CD4-positive, alpha-beta T cell treated with Interferon alpha-2 for 1 hour (primary cell): ENCODE data around the gene GSTA3.
"Not testable (repeated sequence)": the region's sequence is repeated elsewhere in the genome, so short reads cannot be mapped to it uniquely, and the experiment has no call there.

Experiments
- DNase-seq, 2 donors: peaks; one replicate each; pipeline ENCODE4 v3.0.0-alpha.2; 2020 to 2022

Gene GSTA3

DNA sequence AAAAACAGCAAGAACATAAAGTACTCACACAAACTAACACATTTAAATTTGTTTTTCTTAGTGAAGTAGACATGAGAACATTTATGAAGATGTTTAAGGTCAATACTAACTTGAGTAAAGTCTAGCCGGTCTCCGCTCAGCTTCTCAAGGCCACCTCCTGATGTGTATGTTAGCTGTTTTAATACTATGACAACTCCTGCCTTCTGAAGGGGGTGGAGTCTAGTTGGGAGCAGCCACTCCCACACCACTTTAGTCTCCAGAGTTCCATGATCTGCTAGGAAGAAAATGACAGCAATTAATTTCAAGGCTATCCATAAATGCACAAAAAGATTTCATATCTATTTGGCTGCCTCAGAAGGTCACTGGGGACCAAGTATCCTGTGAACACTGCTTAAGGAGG lies at the start of gene GSTA3:
TSS of gene GSTA3 (minus strand) at position 168 of the 400 bp plus-strand sequence. CDS start 3,864 bp downstream, outside the sequence.
- no peak for DNase-seq

DNA sequence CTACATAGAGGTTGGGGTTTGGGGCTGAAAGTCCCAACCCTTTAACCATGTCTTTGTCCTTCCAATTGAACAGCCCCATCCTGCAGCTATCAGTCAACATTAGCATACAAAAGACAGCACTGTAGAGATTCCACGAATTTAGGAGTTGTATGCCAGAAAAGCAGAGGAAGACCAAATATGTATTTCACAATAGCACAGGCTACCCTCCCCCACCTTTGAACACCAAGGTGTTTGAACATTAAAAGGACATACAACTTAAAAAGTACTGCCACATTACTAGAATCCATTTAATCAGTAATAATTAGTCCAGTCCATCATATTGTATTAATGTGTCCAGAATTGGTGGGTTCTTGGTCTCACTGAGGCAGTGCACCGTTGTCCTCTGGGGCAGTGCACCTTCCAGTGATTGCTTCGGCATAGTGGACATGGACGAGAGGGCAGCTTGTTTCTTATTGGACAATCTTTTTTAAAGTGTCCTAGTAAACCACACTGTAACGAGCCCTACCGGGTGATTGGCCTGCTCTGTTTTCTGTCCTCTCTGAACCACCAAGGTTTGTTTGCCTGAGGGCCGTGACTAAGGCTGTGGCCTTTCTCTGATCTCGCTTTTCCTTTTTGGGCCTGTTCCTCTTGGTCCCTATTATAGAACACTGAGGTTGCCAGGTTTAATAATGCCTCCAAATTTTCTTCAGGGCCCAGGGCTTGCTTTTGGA lies 49.2 kb upstream of the GSTA3 start:
- DNase-seq, result no peak

DNA sequence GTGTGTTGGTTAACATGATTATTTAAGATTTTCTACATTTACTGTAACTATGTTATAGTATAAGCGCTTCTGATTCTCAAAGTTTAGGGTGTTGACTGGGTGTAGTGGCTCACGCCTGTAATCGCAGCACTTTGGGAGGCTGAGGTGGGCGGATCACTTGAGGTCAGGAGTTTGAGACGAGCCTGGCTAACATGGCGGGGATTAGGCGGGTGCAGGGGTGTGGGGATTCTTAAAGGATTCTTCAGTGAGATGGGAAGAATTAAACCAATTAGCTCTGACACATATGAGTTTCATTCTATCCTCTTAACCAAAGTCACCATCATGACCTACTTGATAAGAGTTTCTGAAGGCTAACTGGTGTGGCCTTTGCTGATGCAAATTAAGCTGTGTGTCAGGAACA lies 46.4 kb upstream of the GSTA3 start:
- DNase-seq, result no peak

DNA sequence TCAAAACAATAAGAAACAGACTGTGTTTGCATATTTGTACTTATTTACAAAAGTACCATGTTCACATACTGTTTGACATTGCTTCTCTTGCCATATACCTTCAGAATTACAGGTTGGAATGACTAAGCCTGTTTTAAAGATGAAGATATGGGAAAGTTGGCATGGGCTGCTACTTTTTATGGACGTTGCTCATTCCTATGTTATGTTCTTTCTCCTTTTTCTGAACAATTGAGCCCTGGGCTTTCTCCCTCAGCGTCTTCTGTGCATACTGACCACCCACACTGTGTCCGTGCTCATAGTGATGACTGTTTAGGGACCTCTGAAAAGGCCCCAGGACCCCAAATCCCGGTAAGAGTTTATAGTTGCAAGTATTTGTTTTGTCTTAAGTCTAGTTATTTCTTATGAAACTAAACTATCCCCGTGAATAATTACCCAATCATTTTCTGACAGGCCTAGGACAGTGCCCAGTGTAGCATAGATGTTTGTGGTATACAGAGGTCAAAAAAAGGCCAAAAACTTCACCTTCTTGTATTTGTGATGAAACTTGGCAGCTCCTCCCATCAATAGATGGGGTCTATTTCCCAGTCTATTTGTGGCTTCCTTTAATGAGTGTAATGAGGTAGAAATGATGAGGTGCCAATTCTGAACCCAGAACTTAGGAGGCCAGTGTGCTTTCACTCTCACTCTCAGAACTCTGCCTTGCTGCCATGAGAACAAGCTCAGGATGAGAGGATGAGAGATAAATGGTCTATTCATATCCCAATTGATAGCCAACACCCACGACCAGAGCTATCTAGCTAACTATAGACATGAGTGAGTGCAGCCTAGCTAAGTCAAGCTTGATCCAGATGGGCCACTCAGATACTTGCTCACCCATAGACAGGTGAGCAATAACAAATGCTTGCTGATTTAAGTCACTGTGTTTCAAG lies 44.7 kb upstream of the GSTA3 start:
- no peak for DNase-seq

DNA sequence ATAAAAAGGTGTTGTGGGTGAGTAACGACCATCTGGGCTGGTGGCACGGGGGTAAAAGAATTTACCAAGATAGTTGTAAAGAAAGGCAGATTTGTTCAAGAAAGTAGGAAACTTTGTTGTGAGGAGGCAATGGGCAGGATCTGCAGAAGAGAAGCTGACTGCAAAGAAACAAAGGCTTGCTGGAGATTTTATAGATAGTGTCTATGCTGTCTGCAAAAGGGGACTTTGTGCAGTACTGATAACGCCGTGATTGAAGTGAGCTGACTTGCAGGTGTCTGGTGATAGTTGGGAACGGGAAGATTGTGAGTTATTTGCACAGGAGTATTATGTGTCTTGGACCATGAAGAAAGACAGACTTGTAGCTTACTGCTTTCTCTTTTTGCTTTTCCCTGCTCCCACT lies 36.8 kb upstream of the GSTA3 start:
- no peak for DNase-seq

DNA sequence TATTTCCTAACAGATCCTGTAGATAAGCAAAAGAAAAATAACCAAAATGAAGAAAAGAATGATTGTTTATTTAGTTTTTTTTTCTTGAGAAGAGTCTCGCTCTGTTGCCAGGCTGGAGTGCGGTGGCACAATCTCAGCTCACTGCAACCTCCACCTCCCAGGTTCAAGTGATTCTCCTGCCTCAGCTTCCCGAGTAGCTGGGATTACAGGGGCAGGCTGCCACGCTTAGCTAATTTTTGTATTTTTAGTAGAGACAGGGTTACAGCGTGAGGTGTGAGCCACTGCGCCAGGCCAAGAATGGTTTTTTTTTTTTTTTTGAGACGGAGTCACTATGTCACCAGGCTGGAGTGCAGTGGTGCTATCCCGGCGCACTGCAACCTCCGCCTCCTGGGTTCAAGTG lies 33.3 kb upstream of the GSTA3 start:
- DNase-seq, result not testable (repeated sequence)

DNA sequence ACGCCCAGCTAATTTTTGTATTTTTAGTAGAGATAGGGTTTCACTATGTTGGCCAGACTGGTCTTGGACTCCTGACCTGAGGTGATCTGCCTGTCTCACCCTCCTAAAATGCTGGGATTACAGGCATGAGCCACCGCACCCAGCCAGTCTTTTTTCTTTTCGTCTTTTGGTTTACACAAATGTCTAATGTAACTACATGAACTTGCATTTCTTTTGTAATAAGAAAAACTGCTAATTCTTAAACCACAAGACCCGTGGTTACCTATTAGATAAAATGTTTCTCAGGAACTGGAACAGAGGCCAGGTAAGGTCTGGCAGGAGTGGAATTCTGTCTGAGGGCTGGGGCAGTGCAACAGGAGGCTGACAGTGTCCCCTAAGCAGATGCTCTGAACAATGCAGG lies 32.7 kb upstream of the GSTA3 start:
- no peak for DNase-seq

DNA sequence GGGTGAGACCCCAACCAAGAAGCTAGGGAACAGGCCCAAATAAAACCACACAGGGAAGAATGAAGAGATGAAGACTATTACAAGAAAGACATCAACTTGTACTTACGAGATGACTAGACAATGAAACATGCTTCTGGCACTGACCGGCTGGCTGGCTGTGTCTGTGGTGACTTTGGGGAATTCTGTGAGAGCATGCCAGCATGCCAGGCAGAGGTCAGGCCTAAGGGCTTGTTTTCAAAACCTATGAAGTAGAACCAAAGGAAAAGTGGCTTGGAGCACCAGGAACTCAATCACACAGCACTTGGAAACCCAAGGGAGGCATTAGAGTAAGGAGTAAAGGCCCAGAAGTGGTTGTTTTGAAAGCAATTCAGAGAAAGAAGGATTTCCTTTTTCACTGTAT lies 28.4 kb upstream of the GSTA3 start:
- no peak for DNase-seq

DNA sequence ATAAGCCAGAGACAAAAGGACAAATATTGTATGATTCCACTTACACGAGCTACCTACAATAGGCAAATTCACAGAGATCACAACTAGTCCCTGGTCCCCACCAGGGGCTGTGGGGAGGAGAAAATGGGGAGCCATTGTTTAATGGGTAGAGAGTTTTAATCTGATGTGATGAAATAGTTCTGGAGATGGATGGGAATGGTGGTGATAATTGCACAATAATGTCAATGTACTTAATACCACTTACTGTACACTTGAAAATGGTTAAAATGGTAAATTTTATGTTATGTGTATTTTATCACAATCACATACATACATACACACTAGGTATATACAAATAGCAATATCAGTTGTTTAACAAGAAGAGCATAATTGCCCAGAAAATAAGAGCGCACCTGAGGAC lies 24.3 kb upstream of the GSTA3 start:
- no peak for DNase-seq

DNA sequence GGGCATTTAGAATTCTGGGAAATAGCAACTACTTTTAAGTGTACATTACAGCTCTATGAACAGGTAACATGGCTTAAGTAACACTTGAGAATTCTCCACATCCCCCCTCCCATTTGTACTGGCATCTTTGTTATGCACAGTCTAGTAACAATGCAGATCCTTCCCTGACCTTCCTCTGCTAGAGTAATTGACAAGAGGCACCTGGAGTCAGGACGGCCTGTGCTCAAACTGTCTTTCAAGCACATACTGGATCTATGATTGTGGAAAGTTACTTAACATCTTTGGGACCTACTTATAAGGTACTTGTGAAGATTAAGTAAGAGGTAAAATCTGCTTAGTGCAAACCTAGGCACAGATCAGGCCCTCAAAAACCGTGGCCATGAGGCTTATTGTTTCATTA lies 21.9 kb upstream of the GSTA3 start:
- no peak for DNase-seq

DNA sequence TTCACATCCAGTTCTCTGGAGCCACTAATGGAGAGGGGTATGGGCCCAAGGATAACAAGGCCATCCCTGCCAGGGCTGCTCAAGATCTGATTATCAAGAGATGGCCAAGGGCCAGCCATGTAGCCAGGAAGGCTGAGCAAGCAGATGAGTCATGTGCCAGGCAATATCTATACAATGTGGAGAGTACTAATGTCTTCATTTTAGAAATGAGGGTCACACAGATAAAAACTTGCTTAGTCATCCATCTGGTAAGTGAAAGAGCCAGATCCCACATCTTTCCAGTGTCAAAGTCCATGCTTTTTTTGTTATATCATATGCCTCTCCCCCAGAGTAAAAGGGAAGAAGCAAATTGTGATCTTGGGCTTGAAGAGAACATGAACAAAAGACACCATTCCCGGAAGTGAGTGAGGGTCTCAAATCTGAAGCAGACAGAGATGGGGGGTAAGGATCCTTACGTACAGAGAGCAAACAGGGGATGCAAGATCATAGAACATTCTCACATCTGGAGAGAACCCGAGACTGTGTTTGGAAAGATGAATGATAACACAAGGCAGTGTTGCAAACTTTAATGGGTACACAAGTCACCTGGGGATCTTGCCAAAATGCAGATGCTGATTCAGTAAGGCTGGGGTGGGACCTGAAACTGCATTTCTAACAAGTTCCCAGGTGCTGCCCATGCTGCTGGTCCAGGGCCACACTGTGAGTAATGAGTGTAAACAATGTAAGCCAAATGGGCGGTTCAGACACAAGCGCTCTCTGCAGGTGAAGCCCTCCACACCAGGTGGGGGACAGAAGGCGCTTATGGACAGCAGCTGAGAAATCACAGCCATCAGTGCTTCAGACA lies 20.0 kb upstream of the GSTA3 start:
- DNase-seq, result no peak

DNA sequence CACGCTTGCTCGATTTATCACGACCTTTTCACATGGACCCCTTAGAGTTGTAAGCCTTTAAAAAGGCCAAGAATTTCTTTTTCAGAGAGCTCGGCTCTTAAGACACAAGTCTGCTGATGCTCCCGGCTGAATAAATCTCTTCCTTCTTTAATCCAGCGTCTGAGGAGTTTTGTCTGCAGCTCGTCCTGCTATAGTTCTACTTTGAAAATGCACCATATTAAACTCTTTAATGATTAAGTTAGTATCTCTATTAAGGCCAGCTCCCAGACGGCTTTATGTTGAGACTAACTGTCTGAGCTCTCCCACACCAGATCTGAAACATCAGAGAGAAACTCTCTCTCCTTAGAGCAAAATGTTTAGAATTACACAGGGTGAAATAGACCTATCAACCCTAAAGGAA lies 18.0 kb upstream of the GSTA3 start:
- no peak for DNase-seq

DNA sequence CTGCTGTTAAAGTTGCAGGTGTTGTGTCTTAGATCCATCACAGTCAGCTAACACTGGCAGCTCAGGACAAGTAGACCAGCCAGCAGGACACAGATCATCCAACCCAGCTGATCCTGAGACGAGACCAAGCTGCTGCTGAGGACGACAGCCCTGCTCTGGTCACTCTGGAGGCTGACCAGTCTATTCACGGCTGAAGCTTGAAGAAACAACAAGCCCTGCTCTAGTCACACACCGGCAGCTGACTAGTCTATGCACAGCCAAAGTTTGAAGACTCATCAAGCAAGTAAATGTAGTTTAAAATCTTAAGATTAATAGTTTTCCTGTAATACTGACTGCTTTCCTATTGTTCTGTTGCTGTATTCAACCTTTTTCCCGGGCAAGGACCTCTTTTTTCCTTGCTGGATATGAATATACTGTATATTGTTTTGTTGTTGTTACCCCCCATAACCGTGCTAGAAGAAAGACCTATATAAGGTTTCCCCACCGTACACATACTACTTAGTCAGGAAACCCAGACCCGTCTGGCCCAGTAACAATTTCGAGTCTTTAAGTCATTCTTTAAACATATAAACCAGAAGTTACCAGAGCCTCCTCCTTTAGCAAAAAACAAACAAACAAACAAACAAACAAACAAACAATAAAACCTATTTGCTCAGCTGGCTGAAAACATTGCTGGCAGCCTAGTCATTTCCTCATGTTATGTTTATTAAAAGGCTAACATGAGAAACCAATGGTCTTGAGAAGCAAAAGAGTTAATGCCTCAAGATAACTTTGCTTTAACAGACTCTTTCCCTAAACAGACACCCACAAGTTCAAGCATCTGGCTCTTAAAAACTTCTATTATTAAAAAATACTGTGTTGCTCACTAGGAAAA lies 16.7 kb upstream of the GSTA3 start:
- no peak for DNase-seq

DNA sequence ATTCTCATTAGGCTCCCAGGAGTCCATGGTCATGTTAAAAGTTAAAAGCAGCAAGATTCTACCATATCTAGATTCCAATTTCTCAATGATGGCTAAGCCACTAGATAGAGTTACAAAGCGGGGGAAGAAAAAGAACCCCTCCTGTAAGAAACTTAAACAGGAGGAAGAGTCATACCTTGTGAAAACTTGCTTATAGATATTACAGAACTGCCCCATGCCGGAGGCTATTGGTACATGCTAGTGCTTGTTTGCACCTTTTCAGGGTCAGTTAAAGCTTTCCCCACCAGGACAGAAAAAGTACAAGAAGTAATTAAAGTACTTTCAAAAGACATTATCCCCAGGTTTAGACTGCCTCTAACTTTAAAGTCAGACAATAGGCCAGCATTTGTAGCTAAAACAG lies 15.5 kb upstream of the GSTA3 start:
- DNase-seq, result no peak

DNA sequence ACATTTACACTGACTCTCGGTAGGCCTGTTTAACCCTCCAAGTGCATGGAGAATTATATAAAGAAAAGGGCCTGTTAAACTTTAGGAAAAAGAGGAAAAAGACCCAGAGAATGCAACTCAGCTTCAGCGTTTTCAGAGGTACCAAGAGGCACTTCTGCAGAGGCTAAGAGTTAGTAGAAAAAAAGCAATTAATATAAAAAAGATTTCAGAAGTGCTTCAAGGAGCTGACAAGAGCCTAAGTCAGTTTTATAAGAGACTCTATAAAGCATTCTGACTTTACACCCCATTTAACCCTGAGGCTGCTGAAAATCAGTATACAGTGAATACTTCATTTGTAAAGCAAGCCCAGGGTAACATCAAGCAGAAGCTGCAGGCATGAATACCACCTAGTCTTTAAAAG lies 14.2 kb upstream of the GSTA3 start:
- DNase-seq, result not testable (repeated sequence)

DNA sequence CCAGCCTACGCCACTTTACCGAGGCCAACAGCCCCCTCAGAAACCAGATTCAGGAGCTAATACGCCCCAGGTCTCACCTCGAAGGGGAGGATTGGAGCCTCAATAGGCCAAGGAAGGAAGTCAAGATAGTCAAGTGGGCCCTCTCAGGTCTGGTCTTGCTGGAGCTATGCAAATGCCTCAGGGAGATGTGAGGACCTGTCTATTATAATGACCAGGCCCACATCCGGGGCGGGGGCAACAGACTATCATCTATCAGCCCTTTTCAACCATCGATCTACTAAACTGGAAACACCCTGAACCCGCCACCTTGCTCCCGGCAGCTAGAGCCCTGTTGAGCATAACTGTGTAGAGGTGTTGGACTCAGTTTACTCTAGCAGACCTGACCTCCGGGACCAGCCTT lies 12.7 kb upstream of the GSTA3 start:
- no peak for DNase-seq

DNA sequence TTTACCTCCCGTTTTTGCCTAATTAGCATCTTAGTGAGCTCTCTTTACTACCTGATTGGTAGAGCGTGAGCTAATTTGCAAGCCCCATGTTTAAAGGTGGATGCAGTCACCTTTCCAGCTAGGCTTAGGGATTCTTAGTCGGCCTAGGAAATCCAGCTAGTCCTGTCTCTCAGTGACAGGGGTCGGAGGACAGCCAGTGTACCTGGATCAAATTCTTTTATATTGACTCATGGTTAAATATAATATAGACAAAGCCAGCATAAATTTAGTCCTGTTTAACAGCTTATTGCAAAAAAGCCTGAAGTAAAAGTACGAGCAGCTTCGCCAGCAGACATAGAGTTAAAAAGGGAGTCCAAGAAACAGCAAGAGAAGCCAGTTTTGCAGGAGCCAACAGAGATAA lies 12.2 kb upstream of the GSTA3 start:
- no peak for DNase-seq

DNA sequence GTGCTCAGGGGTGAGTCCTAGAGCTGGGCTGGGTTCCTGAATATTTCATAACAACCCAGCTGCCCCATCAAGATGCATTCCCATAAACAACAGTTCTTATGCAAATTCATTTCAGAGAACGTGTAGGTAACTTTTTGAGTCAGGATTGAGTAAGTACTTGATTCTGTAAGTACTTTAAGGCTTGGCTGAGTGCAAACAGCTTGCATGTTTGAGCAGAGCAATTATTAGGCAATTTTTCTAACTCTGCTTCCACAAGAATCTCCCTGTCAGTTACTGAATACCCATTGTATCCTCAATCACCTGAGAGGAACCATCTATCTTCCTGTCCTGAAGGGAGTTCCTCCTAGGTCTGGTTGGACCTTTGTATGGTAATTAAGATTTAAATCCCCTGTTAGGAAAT lies 10.0 kb upstream of the GSTA3 start:
- not testable (repeated sequence) for DNase-seq

DNA sequence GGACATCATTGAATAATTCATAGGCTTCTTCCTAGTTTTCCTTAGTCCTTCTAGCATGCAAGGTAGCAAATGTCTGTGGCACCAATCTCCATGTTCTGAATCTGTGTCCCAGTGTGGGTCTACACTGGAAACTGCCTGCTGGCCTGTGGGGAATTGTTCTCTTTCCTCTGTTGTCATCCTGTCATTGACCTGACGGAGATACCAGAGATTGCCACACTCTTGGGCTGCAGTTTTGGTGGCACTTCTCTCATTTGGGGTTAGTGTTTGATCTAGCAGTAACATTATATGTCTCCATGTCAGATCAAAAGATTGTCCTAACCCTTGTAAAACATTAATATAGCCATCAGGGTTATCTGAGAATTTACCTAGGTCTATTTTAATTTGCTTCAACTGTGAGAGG lies 9.3 kb upstream of the GSTA3 start:
- DNase-seq, result not testable (repeated sequence)

DNA sequence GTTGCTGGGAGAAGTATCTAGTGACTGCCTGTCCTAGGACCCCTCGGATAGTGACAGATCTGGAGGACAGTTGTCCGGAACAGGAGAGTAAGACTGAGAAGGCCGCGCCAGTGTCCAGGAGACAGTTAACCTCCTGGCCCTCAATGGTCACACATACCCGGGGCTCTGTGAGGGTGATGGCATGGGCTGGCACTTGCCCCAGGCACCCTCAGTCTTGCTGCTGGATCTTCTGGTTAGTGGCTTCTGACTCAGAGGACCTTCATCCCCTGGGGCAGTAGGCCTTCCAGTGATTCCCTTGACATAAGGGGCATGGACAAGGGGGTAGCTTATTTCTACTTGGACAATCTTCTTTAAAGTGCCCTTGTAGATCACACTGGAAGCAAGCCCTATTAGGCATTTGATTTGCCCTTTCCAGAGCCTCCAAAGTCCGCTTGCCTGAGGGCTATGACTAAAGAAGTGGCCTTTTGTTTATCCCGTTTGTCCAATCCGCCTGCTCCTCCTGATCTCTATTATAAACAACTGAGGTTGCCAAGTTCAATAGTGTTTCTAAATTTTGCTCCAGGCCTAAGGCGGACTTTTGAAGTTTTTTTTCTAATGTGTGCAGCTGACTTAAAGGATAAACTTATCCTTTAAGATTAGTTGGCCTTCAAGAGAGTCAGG lies 8.7 kb upstream of the GSTA3 start:
- not testable (repeated sequence) for DNase-seq

DNA sequence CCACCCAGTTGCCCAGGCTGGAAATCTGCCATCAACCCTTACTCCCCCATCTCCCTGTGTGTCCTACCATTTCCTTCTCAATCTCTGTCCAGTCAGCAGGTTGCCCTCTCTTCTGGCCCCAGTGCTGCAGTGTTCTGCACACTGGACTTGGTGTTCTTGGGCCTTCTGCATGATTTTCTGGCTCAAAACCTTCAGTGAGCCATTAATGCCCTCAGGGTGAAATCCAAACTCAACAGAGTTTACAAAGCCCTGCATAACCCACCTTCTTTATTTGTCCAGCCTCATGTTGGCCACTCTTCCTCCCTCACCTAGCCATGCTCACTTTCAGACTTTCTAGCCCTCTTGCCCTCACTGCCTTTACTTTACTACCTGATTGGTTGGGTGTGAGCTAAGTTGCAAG lies 5.0 kb upstream of the GSTA3 start:
- DNase-seq, result no peak

DNA sequence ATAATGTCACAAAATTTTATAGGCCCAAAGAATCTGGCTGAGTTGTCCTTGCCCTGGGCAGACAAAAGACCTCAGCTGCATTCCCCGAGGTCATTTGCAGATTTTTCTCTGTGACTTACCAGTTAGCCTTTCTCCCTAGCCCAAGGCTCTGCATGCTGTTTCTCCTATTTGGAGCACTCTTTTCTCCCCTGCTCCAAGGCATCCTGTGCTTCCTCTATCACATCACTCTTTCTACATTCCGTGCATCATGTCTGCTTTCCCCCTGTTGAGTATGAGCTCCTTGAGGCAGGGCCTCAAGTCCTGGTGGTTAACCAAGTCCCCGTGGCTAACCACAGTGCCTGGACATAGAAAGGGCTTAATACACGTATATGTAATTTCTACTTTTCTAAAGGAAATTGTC lies 593 bp upstream of the GSTA3 start:
- no peak for DNase-seq
